Mesothelial cell of epicardium (in vitro differentiated cells): Measurements from ENCODE around the gene C17orf113. TPM values are rescaled to one million over a fixed set of nuclear protein-coding genes. Genes with fewer than 3 reads are reported as not detected.
"Not testable (repeated sequence)": the region's sequence is repeated elsewhere in the genome, so short reads cannot be mapped to it uniquely, and the experiment has no call there.

Source experiments
- DNase-seq, 2 experiments: peaks; one replicate each; pipeline ENCODE4 v3.0.0; 2021; ENCODE audit warnings: low spot score in 2 of 2; ENCODE audit not compliant: unreplicated experiment in 2 of 2
- H3K27ac Mint-ChIP-seq: 2 replicates; pipeline ENCODE4 v1.8.0; 2021; ENCODE audit warnings: mixed read lengths
- H3K27me3 Mint-ChIP-seq: 2 replicates; pipeline ENCODE4 v1.8.0; 2021; ENCODE audit warnings: low read depth, mixed read lengths
- H3K36me3 Mint-ChIP-seq: 2 replicates; pipeline ENCODE4 v1.8.0; 2021; ENCODE audit warnings: mixed read lengths
- H3K4me1 Mint-ChIP-seq: 2 replicates; pipeline ENCODE4 v1.8.0; 2021; ENCODE audit warnings: mixed read lengths
- H3K4me3 Mint-ChIP-seq: 2 replicates; pipeline ENCODE4 v1.8.0; 2021; ENCODE audit warnings: mild to moderate bottlenecking, moderate library complexity, mixed read lengths
- H3K9me3 Mint-ChIP-seq: 2 replicates; pipeline ENCODE4 v1.8.0; 2021; ENCODE audit warnings: mixed read lengths
- CTCF ChIP-seq: fragments of 200-600 bp; sonication (generic); IDR thresholded peaks from one replicate; pipeline ENCODE4 v1.5.0; 2021; ENCODE audit warnings: antibody characterized with exemption; ENCODE audit not compliant: unreplicated experiment
- total RNA-seq: library from RNA; stranded (reverse); gene quantifications from 3 replicates; pipeline ENCODE4 v1.2.1, GENCODE V29; 2021

Gene C17orf113
- total RNA-seq, 1 donor from 2014 or later = 5.1 TPM

GRCh38 chr17:42026857-42027589 lies 23.4 kb downstream of the C17orf113 start:
- H3K4me3 Mint-ChIP-seq = no peak overlapping the region
- no peaks in the 10 kb centered on the region for H3K27me3 Mint-ChIP-seq
- H3K4me1 Mint-ChIP-seq = peaks cover 8% of the 10 kb centered on the region
- DNase-seq = no peak
- no peak overlapping the region for H3K27ac Mint-ChIP-seq
- H3K9me3 Mint-ChIP-seq = no peaks in the 10 kb centered on the region
- no peak for TF ChIP-seq CTCF
- H3K36me3 Mint-ChIP-seq = peaks cover 6% of the 10 kb centered on the region

- Mint-ChIP-seq H3K27ac (no peak overlapping the region), H3K36me3 (peaks cover 10% of the 10 kb centered on the region), H3K4me3 (no peak overlapping the region), H3K27me3 (no peaks in the 10 kb centered on the region), H3K9me3 (no peaks in the 10 kb centered on the region), H3K4me1 (peaks cover 15% of the 10 kb centered on the region)
- no peak for DNase-seq
- TF ChIP-seq CTCF = no peak
These were observed 24.5 kb downstream of the C17orf113 start for GRCh38 chr17:42025936-42026335.

- peak; percentile 42 for TF ChIP-seq CTCF
- no peak overlapping the region for H3K27ac Mint-ChIP-seq
- H3K9me3 Mint-ChIP-seq = no peaks in the 10 kb centered on the region
These were observed 25.2 kb downstream of the C17orf113 start for GRCh38 chr17:42025191-42025579.

GRCh38 chr17:42023524-42024349 lies 26.7 kb downstream of the C17orf113 start:
- no peaks in the 10 kb centered on the region for H3K9me3 Mint-ChIP-seq
- no peak overlapping the region for H3K4me3 Mint-ChIP-seq
- H3K4me1 Mint-ChIP-seq = peaks cover 29% of the 10 kb centered on the region
- H3K27ac Mint-ChIP-seq = no peak overlapping the region
- TF ChIP-seq CTCF = no peak
- DNase-seq = no peak
- H3K27me3 Mint-ChIP-seq = no peaks in the 10 kb centered on the region
- peaks cover 10% of the 10 kb centered on the region for H3K36me3 Mint-ChIP-seq

More at GRCh38 chr17:42025191-42025579, 25.2 kb downstream of the C17orf113 start:
- no peak for DNase-seq
- Mint-ChIP-seq H3K4me1 (peaks cover 23% of the 10 kb centered on the region), H3K36me3 (peaks cover 10% of the 10 kb centered on the region), H3K27me3 (no peaks in the 10 kb centered on the region), H3K4me3 (no peak overlapping the region)

GRCh38 chr17:42020845-42021244 lies 29.6 kb downstream of the C17orf113 start:
- H3K36me3 Mint-ChIP-seq = peaks cover 10% of the 10 kb centered on the region
- H3K4me1 Mint-ChIP-seq = peaks cover 41% of the 10 kb centered on the region
- H3K27ac Mint-ChIP-seq = peak overlapping the region; percentile 97

More at GRCh38 chr17:42020845-42021244, 29.6 kb downstream of the C17orf113 start:
- not testable (repeated sequence) for H3K27me3 Mint-ChIP-seq, DNase-seq, H3K9me3 Mint-ChIP-seq
- H3K4me3 Mint-ChIP-seq = peak overlapping the region; percentile 90
